DND-41 (cell line): ENCODE data around the gene CUBN.

Experiments used
- ATAC-seq: fragments of 200-7000 bp; cut with Tn5 transposase; 3 replicates; pipeline ENCODE4 v1.9.1; 2021; ENCODE audit warnings: low read depth; ENCODE audit not compliant: insufficient read depth
- DNase-seq: peaks from one replicate; pipeline ENCODE4 v3.0.0-alpha.2; 2020
- H2AFZ ChIP-seq: 2 replicates; pipeline ENCODE4 v1.6.0; 2012; ENCODE audit warnings: low read depth, low read length
- H3K27ac ChIP-seq: 2 replicates; pipeline ENCODE4 v1.5.1; 2012; ENCODE audit warnings: low read length, inconsistent platforms
- H3K27me3 ChIP-seq: fragments of 200-600 bp; sonication (generic); 2 replicates; pipeline ENCODE4 v1.6.0; 2012; ENCODE audit warnings: low read length, mild to moderate bottlenecking, inconsistent platforms; ENCODE audit not compliant: insufficient read depth, poor library complexity
- H3K36me3 ChIP-seq: 2 replicates; pipeline ENCODE4 v1.5.1; 2012; ENCODE audit warnings: low read length, inconsistent platforms; ENCODE audit not compliant: insufficient read depth
- H3K4me1 ChIP-seq: 2 replicates; pipeline ENCODE4 v1.5.1; 2012; ENCODE audit warnings: mild to moderate bottlenecking, low read length; ENCODE audit not compliant: insufficient read depth
- H3K4me2 ChIP-seq: 2 replicates; pipeline ENCODE4 v1.6.0; 2012; ENCODE audit warnings: mild to moderate bottlenecking, moderate library complexity, low read length, inconsistent platforms; ENCODE audit not compliant: insufficient read depth
- H3K4me3 ChIP-seq, 2 experiments: fragments of 200-600 bp in 1 of 2; shearing (Covaris generic) in 1 of 2; 2 replicates each; pipeline ENCODE4 v1.5.1; 2012 to 2016; ENCODE audit warnings: inconsistent platforms in 2 of 2, low read length in 2 of 2, mild to moderate bottlenecking in 2 of 2, low read depth in 1 of 2, moderate library complexity in 1 of 2
- H3K79me2 ChIP-seq: 2 replicates; pipeline ENCODE4 v1.6.0; 2012; ENCODE audit warnings: low read length, inconsistent platforms; ENCODE audit not compliant: insufficient read depth
- H3K9ac ChIP-seq: 2 replicates; pipeline ENCODE4 v1.6.0; 2012; ENCODE audit warnings: low read depth, mild to moderate bottlenecking, inconsistent platforms, low read length, moderate library complexity
- H3K9me3 ChIP-seq: 2 replicates; pipeline ENCODE4 v1.5.1; 2012; ENCODE audit warnings: low read length, moderate library complexity, mild to moderate bottlenecking, inconsistent platforms; ENCODE audit not compliant: insufficient read depth, severe bottlenecking
- H4K20me1 ChIP-seq: 2 replicates; pipeline ENCODE4 v1.6.0; 2012; ENCODE audit warnings: low read length; ENCODE audit not compliant: insufficient read depth
- CTCF ChIP-seq: IDR thresholded peaks from 2 replicates; pipeline ENCODE4 v1.5.1; 2012; ENCODE audit warnings: borderline replicate concordance, low read length, moderate library complexity, mild to moderate bottlenecking; ENCODE audit not compliant: poor library complexity, severe bottlenecking; ENCODE audit errors: extremely low read depth
- EZH2 ChIP-seq: IDR thresholded peaks from 3 replicates; pipeline ENCODE4 v1.6.1; 2012; ENCODE audit warnings: borderline replicate concordance, low read depth, mild to moderate bottlenecking, moderate library complexity, low read length, inconsistent platforms; ENCODE audit not compliant: severe bottlenecking

The CUBN gene

GRCh38 chr10:16986082-16986405 is 143.6 kb downstream of the CUBN start:
- no peak overlapping the region for H3K4me3 ChIP-seq
- no peak overlapping the region for H3K9ac ChIP-seq

GRCh38 chr10:16984242-16984641 is 145.4 kb downstream of the CUBN start:
- no peaks in the 10 kb centered on the region for H3K36me3 ChIP-seq
- no peaks in the 10 kb centered on the region for H3K79me2 ChIP-seq
- TF ChIP-seq EZH2 (no peak), CTCF (no peak)
- H3K27me3 ChIP-seq: no peaks in the 10 kb centered on the region
- H3K4me3 ChIP-seq: no peak overlapping the region
- DNase-seq: no peak
- no peak overlapping the region for H3K27ac ChIP-seq
- no peak overlapping the region for H3K9ac ChIP-seq
- H3K4me1 ChIP-seq: no peaks in the 10 kb centered on the region; the same call in 1 of the 2 replicates
- no peaks in the 10 kb centered on the region for H3K9me3 ChIP-seq
- no peak for ATAC-seq
- H3K4me2 ChIP-seq: no peak overlapping the region
- no peak overlapping the region for H2AFZ ChIP-seq
- H4K20me1 ChIP-seq: no peaks in the 10 kb centered on the region

More at GRCh38 chr10:16986082-16986405, 143.6 kb downstream of the CUBN start:
- H4K20me1 ChIP-seq: no peaks in the 10 kb centered on the region
- H2AFZ ChIP-seq: no peak overlapping the region
- H3K27ac ChIP-seq: no peak overlapping the region
- no peaks in the 10 kb centered on the region for H3K27me3 ChIP-seq
- no peaks in the 10 kb centered on the region for H3K4me1 ChIP-seq
- H3K36me3 ChIP-seq: no peaks in the 10 kb centered on the region
- H3K79me2 ChIP-seq: no peaks in the 10 kb centered on the region
- no peak overlapping the region for H3K4me2 ChIP-seq
- DNase-seq: no peak
- TF ChIP-seq CTCF (no peak), EZH2 (no peak)
- no peaks in the 10 kb centered on the region for H3K9me3 ChIP-seq
- no peak for ATAC-seq

GRCh38 chr10:16976803-16977202 is 152.8 kb downstream of the CUBN start:
- Histone ChIP-seq H3K4me1 (no peaks in the 10 kb centered on the region; the same call in 1 of the 2 replicates), H4K20me1 (no peaks in the 10 kb centered on the region), H3K27me3 (no peaks in the 10 kb centered on the region), H3K27ac (no peak overlapping the region), H3K36me3 (no peaks in the 10 kb centered on the region), H3K4me2 (no peak overlapping the region), H3K9me3 (no peaks in the 10 kb centered on the region), H3K79me2 (no peaks in the 10 kb centered on the region), H2AFZ (no peak overlapping the region), H3K9ac (no peak overlapping the region), H3K4me3 (no peak overlapping the region)
- TF ChIP-seq EZH2 (no peak), CTCF (no peak)
- no peak for ATAC-seq
- no peak for DNase-seq

GRCh38 chr10:16975188-16975587 is 154.4 kb downstream of the CUBN start:
- Histone ChIP-seq H2AFZ (no peak overlapping the region), H3K9ac (no peak overlapping the region), H3K27ac (no peak overlapping the region), H3K36me3 (no peaks in the 10 kb centered on the region), H3K27me3 (no peaks in the 10 kb centered on the region), H3K4me1 (no peaks in the 10 kb centered on the region; the same call in 1 of the 2 replicates), H3K4me3 (no peak overlapping the region), H4K20me1 (no peaks in the 10 kb centered on the region), H3K4me2 (no peak overlapping the region), H3K9me3 (no peaks in the 10 kb centered on the region), H3K79me2 (no peaks in the 10 kb centered on the region)
- no peak for TF ChIP-seq CTCF
- TF ChIP-seq EZH2: no peak
- DNase-seq (no peak), ATAC-seq (no peak)
